Measurements from ENCODE around the gene PPP2CA. TPM values are rescaled to one million over a fixed set of nuclear protein-coding genes. Genes with fewer than 3 reads are reported as not detected.

The PPP2CA gene
- total and polyA plus RNA-seq, 9 of the 15 experiments (the other 6 are each of a cell fraction or from before 2014, with no cell fraction given): 23.0 to 257 (median 109) TPM

DNA sequence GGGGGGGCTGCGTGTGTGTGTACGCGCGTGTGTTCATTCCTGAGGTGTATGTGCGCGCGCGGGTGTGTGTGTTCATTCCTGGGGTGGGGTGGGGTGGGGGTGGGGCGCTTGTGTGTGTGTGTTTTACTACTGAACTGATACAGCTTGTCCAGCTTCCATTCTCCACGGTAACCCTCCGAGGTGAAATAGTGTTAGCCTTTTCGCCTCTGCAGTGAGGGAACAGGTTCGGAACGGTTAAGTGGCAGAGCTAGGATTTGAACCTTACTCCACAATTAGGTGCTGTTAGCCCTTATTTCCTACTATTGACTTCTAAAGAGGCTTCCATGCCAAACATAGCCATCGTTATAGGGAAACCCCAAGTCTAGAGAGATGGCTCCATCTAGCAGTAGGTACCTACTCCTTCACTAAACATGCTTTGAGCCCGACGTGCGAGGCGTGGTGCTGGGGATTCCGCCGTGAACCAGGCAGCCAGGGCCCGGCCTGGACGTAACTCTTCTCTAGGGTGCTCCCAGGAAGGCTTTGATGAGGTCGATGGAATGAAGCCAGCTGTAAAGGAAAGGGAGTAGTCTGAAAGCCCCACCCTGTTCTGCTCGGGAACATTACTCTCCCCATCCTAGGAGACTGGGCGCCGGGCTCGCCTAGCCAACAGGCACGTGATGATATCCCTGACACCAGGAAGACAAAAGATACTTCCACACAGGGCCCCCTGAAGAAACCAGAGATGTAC lies 48.3 kb downstream of the PPP2CA start (continued):
- TF ChIP-seq, protein P1, sequence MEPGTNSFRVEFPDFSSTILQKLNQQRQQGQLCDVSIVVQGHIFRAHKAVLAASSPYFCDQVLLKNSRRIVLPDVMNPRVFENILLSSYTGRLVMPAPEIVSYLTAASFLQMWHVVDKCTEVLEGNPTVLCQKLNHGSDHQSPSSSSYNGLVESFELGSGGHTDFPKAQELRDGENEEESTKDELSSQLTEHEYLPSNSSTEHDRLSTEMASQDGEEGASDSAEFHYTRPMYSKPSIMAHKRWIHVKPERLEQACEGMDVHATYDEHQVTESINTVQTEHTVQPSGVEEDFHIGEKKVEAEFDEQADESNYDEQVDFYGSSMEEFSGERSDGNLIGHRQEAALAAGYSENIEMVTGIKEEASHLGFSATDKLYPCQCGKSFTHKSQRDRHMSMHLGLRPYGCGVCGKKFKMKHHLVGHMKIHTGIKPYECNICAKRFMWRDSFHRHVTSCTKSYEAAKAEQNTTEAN (CRISPR knock-in tag; IDR thresholded peaks at IDR 0.05): peak; percentile 81; the same call in 1 of the 2 replicates
- peak in 1 of 2 experiments; percentile 21; a peak in 2 of 4 replicates for TF ChIP-seq HDAC1 (IDR thresholded peaks at IDR 0.05)
- TF ChIP-seq NFIC (IDR thresholded peaks at IDR 0.05): 0 out of 2 replicates have a peak, but pooled peaks have one; percentile 13
- 0 out of 2 replicates have a peak, but pooled peaks have one; percentile 17 for TF ChIP-seq JUND (IDR thresholded peaks at IDR 0.05; ENCODE audit: borderline replicate concordance, low read depth, low read length)
- no peak for TF ChIP-seq JUND (tag; IDR thresholded peaks at IDR 0.05; ENCODE audit: borderline replicate concordance, low read depth, low read length)
- TF ChIP-seq TEAD2 (tag; IDR thresholded peaks at IDR 0.05): no peak
- TF ChIP-seq, protein P2, sequence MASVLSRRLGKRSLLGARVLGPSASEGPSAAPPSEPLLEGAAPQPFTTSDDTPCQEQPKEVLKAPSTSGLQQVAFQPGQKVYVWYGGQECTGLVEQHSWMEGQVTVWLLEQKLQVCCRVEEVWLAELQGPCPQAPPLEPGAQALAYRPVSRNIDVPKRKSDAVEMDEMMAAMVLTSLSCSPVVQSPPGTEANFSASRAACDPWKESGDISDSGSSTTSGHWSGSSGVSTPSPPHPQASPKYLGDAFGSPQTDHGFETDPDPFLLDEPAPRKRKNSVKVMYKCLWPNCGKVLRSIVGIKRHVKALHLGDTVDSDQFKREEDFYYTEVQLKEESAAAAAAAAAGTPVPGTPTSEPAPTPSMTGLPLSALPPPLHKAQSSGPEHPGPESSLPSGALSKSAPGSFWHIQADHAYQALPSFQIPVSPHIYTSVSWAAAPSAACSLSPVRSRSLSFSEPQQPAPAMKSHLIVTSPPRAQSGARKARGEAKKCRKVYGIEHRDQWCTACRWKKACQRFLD (CRISPR knock-in tag; IDR thresholded peaks at IDR 0.05): 0 out of 2 replicates have a peak, but pooled peaks have one; percentile 12

Data from K562 (cell line).